Activated T-cell treated with anti-CD3 and anti-CD28 coated beads for 48 hours (primary cell): ENCODE data around the gene ABCA7.

Experiments used
- DNase-seq: peaks from one replicate; pipeline ENCODE4 v3.0.0-alpha.2; 2020; ENCODE audit warnings: low read depth

The ABCA7 gene

DNA sequence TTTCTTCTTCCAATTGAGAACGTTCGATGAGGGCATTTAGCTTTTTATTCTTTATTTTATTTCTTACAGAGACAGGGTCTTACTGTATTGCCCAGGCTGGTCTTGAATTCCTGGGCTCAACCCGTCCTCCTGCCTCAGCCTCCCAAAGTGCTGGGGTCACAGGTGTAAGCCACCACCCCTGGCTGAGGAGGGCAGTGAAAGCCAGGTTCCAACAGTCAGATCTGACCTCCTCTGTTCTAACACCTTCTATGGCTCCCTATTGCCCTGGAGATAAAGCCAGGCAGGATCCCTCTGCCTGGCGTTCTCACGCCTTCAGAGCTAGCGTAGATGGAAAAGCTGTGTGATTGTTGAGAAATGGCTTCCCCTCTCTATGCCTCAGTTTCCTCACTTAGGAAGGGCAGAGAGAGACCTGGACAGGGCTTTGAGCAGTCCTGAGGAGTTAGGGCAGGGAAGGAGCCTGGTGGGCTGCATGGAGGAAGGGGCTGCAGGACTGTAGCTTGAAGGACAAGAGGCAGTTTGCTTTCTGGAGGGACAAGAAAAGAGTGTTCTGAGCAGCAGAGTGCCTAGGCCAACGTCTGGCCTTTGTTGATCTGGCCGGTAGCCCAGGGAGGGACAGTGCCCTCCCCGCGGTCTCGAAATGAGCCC lies 32.6 kb downstream of the ABCA7 start:
- DNase-seq: no peak

GRCh38 chr19:1073063-1073955 lies 33.4 kb downstream of the ABCA7 start:
- DNase-seq: no peak

DNA sequence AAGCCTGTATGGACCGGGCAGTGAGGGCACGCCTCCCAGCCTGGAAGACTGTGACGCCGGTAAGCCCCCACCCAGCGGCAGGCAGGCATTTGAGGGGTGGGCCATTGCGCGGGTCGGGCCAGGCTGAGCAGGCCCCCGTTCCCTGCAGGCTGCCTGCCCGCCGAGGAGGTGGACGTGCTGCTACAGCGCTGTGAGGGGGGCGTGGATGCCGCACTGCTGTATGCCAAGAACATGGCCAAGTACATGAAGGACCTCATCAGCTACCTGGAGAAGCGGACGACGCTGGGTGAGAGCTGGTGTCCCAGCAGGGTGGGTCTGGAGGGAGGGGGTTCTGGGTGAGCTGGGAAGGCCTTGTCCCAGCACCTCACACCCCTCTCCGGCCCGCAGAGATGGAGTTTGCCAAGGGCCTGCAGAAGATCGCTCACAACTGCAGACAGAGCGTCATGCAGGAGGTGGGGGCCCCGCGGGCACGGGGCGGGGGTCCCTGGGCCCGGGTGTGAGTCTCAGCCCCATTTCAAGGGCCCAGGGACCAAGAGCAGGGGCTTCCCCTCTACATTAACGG lies 34.1 kb downstream of the ABCA7 start:
- no peak for DNase-seq

- peak; percentile 75 for DNase-seq
Observed at GRCh38 chr19:1074544-1075283, 34.8 kb downstream of the ABCA7 start.

DNA sequence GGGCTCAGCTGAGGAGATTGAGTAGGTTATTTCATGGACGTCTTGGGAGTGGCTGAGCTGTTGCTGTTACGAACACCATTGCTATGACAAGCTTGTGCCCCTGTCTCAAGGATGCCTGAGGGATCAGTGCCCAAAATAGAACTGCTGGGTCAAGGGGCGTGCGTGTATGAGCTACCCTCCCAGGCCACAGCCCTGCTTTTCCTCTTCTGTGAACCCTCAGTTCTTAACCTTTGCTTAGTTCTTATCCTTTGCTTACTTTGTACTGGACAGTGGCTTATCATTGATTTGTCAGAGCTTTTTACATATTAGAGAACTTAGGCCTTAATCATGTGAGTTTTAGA lies 36.1 kb downstream of the ABCA7 start:
- DNase-seq: no peak

- peak; percentile 89 for DNase-seq
Observed at GRCh38 chr19:1076951-1077350, 37.0 kb downstream of the ABCA7 start.

GRCh38 chr19:1079566-1080111 lies 39.7 kb downstream of the ABCA7 start:
- peak; percentile 78 for DNase-seq

- no peak for DNase-seq
Observed at GRCh38 chr19:1080360-1081161, 40.7 kb downstream of the ABCA7 start.

DNA sequence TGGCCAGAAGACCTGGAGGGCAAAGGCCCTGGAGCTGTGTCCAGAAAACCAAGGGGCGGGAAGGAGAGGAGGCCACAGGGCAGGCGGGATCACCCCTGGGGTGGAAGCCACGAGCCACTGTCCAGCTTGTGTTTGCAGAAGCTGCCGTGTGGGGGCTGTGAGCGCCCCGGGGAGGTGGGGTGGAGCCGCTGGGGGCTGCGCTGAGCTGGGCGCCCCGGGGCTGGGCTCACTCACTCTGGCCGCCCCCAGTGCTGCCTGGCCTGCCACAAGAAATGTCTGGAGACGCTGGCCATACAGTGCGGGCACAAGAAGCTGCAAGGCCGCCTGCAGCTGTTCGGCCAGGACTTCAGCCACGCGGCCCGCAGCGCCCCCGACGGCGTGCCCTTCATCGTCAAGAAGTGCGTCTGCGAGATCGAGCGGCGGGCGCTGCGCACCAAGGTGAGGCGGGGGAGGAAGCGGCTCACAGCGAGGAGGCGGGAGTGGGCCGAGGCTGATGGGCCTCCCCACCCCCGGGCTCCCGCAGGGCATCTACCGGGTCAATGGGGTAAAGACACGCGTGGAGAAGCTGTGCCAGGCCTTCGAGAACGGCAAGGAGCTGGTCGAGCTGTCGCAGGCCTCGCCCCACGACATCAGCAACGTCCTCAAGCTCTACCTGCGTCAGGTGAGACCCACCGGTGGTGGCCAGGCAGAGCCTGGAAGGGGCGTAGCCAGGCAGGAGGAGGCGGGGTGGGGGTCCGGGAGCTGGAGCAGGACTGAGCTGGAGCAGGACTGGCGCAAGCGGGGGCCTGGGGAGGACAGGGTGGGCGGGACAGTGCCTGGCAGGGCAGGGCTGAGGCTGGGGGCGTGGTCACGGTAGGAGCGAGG lies 41.6 kb downstream of the ABCA7 start:
- DNase-seq: no peak

- peak; percentile 84 for DNase-seq
Observed at GRCh38 chr19:1082165-1082927, 42.4 kb downstream of the ABCA7 start.

DNA sequence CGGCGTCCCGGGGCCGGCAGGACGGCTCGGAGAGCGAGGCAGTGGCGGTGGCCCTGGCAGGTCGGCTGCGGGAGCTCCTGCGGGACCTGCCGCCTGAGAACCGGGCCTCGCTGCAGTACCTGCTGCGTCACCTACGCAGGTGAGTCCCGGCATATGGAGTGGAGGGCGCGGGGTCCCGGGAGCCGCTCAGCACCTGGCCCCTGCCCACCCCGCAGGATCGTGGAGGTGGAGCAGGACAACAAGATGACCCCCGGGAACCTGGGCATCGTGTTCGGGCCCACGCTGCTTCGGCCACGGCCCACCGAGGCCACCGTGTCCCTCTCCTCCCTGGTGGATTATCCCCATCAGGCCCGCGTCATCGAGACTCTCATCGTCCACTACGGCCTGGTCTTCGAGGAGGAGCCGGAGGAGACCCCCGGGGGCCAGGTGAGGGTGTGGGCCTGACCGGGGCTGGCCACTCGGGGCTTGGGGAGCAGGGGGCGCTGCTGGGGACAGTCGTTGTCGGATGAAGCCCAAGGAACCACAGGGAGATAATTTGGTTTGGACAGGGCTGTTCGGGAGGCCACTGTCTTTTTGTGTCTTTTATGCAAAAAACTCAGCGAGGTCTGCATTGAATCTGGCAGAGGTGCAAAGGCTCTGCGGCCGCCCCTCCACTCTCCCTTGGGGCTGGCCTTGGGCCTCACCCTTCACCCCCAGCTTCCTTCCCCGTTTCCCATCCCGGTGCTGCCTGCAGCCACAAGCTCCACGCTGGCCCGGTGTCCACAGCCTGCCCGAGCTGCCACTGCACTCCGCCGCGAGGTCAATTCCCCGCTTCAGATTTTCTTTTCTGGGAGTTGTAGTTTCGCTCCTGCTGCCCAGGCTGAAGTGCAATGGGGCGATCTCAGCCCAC lies 43.3 kb downstream of the ABCA7 start:
- no peak for DNase-seq

DNA sequence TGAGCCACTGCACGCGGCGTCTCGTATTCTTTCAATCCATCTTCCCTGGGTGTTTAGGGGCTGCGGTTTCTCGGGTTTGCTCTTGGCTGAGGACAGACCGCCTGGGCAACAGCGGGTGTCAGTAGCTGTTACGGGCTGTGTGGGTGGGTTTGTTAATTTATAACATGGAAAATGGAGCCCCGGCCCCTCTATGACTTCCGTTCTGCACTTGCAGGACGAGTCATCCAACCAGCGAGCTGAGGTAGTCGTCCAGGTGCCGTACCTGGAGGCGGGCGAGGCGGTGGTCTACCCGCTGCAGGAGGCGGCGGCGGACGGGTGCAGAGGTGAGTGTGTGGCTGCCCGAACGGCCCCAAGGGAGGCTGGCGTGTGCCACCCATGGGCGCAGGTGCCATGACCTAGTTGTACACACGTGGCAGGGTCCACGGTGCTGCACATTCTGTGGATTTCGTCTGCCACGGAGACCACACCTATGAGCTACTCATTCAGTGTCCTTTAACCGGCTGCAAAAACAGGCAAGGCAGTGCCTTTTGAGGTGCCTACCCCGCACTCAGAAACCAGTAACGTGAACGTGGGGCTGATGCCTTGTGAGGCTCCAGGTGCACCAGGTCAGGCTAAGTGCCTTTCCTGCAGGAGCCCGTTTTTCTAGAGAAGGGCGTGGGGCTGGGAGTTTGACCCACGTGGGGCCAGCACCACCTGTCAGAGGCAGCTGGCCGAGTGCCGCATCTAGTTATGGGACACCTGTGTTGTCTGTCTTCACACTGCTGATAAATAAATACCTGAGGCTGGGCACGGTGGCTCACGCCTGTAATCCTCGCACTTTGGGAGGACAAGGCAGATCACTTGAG lies 44.3 kb downstream of the ABCA7 start:
- DNase-seq: no peak

GRCh38 chr19:1085053-1085658 lies 45.2 kb downstream of the ABCA7 start:
- DNase-seq: no peak

- DNase-seq: no peak
Observed at GRCh38 chr19:1085676-1086442, 46.0 kb downstream of the ABCA7 start.

GRCh38 chr19:1086613-1087012 lies 46.7 kb downstream of the ABCA7 start:
- DNase-seq: no peak

- DNase-seq: no peak
Observed at GRCh38 chr19:1087813-1088415, 48.0 kb downstream of the ABCA7 start.
